Left lung (tissue), 10 donors: ENCODE data around the gene RNF121. TPM values are rescaled to one million over a fixed set of nuclear protein-coding genes. Genes with fewer than 3 reads are reported as not detected.

Source experiments
- ATAC-seq: fragments of 200-7000 bp; cut with Tn5 transposase; one replicate; pipeline ENCODE4 v1.9.1; 2020; ENCODE audit warnings: moderate library complexity
- DNase-seq, 4 donors: peaks; one replicate each; pipeline ENCODE4 v3.0.0-alpha.2; 2013 to 2020
- H3K27ac ChIP-seq, 2 donors: fragments of 200-600 bp; sonication (generic) in 1 of 2; one replicate each; pipeline versions ENCODE4 v1.5.0 to v1.8.0; 2020 to 2021
- H3K27me3 ChIP-seq, 2 donors: fragments of 200-600 bp; sonication (generic) in 1 of 2; one replicate each; pipeline versions ENCODE4 v1.5.0 to v1.8.0; 2020 to 2021
- H3K36me3 ChIP-seq, 2 donors: fragments of 200-600 bp; sonication (generic) in 1 of 2; one replicate each; pipeline versions ENCODE4 v1.5.0 to v1.8.0; 2020 to 2021
- H3K4me1 ChIP-seq, 2 donors: fragments of 200-600 bp; one replicate each; pipeline ENCODE4 v1.8.0; 2021
- H3K4me3 ChIP-seq, 2 donors: fragments of 200-600 bp; sonication (generic) in 1 of 2; one replicate each; pipeline versions ENCODE4 v1.5.0 to v1.8.0; 2020 to 2021; ENCODE audit warnings: mild to moderate bottlenecking in 1 of 2
- H3K9me3 ChIP-seq, 2 donors: fragments of 200-600 bp; sonication (generic) in 1 of 2; one replicate each; pipeline versions ENCODE4 v1.5.0 to v1.8.0; 2020 to 2021
- CTCF ChIP-seq, 2 donors: fragments of 200-600 bp; sonication (generic) in 1 of 2; IDR thresholded peaks; one replicate each; pipeline versions ENCODE4 v1.5.0 to v1.8.0; 2021; ENCODE audit warnings: antibody characterized with exemption in 2 of 2
- intact Hi-C, 2 donors: fragments of 100-400 bp; cut with DNase I; formaldehyde crosslinking; loops; one replicate each; pipeline versions ENCODE4 v1.11.2 to v1.14.2; 2022
- polyA plus RNA-seq, 6 donors: library from polyadenylated mRNA; unstranded; fragments of 120-200 nt; gene quantifications; one replicate each; pipeline ENCODE4 v1.2.1, GENCODE V29; 2013; ENCODE audit not compliant: insufficient read length in 6 of 6
- total RNA-seq, 2 donors: library from RNA; stranded (reverse); fragmentation: NEBNext Ultra II Directional; extraction: Animal tissue kit (Norgen Biotek cat#: 25700); gene quantifications; one replicate each; pipeline ENCODE4 v1.2.1, GENCODE V29; 2021
- donor health status: DM: no; HTN: yes; CAD: no.
- donor health status: DM: no; HTN: no; CAD: no.

RNF121 gene
- total and polyA plus RNA-seq, 8 donors: 30.3 to 40.6 (median 33.8) TPM

- no peaks in the 10 kb centered on the region for H3K27me3 ChIP-seq
- peaks cover 0 to 33% of the 10 kb centered on the region in 2 donors for H3K36me3 ChIP-seq
- no peak for TF ChIP-seq CTCF (IDR thresholded peaks at IDR 0.05)
- no peaks in the 10 kb centered on the region for H3K4me1 ChIP-seq
- no peaks in the 10 kb centered on the region for H3K9me3 ChIP-seq
- ATAC-seq (no peak), DNase-seq (peak in 1 of 4 donors; percentile 27)
- intact Hi-C loops: no loop called here
- H3K27ac ChIP-seq: no peak overlapping the region
- no peak overlapping the region for H3K4me3 ChIP-seq
Measured at GRCh38 chr11:71979602-71980001, 50.8 kb downstream of the RNF121 start.

GRCh38 chr11:71986131-71986530, 57.3 kb downstream of the RNF121 start:
- H3K9me3 ChIP-seq: no peaks in the 10 kb centered on the region
- ATAC-seq: peak; percentile 22
- intact Hi-C loops: no loop called here
- TF ChIP-seq CTCF (IDR thresholded peaks at IDR 0.05): no peak
- peaks cover 0 to 4% of the 10 kb centered on the region in 2 donors for H3K4me1 ChIP-seq
- no peak overlapping the region for H3K4me3 ChIP-seq
- no peak overlapping the region for H3K27ac ChIP-seq
- H3K36me3 ChIP-seq: peaks cover 0 to 18% of the 10 kb centered on the region in 2 donors
- no peaks in the 10 kb centered on the region for H3K27me3 ChIP-seq
- no peak for DNase-seq

GRCh38 chr11:71987521-71987920, 58.7 kb downstream of the RNF121 start:
- Histone ChIP-seq H3K27me3 (no peaks in the 10 kb centered on the region), H3K36me3 (peaks cover 0 to 18% of the 10 kb centered on the region in 2 donors), H3K27ac (no peak overlapping the region), H3K4me1 (peaks cover 4 to 5% of the 10 kb centered on the region in 2 donors), H3K9me3 (no peaks in the 10 kb centered on the region), H3K4me3 (no peak overlapping the region)
- intact Hi-C loops: no loop called here
- no peak for DNase-seq
- no peak for TF ChIP-seq CTCF (IDR thresholded peaks at IDR 0.05)
- no peak for ATAC-seq

- Histone ChIP-seq H3K9me3 (no peaks in the 10 kb centered on the region), H3K27me3 (no peaks in the 10 kb centered on the region), H3K4me1 (peaks cover 4 to 5% of the 10 kb centered on the region in 2 donors), H3K27ac (no peak overlapping the region), H3K36me3 (peaks cover 0 to 18% of the 10 kb centered on the region in 2 donors), H3K4me3 (no peak overlapping the region)
- ATAC-seq (peak; percentile 46), DNase-seq (no peak)
- no peak for TF ChIP-seq CTCF (IDR thresholded peaks at IDR 0.05)
- intact Hi-C loops: no loop called here
Measured at GRCh38 chr11:71988050-71988449, 59.2 kb downstream of the RNF121 start.

GRCh38 chr11:71990701-71991100, 61.9 kb downstream of the RNF121 start:
- no peak overlapping the region for H3K4me3 ChIP-seq
- no peaks in the 10 kb centered on the region for H3K27me3 ChIP-seq
- intact Hi-C loops: no loop called here
- no peak for DNase-seq
- TF ChIP-seq CTCF (IDR thresholded peaks at IDR 0.05): no peak
- H3K27ac ChIP-seq: no peak overlapping the region
- H3K36me3 ChIP-seq: peaks cover 0 to 9% of the 10 kb centered on the region in 2 donors
- peaks cover 4 to 5% of the 10 kb centered on the region in 2 donors for H3K4me1 ChIP-seq
- no peak for ATAC-seq
- no peaks in the 10 kb centered on the region for H3K9me3 ChIP-seq
